HPDE6-E6E7 (cell line): ENCODE results near the gene RALGAPA2.

ENCODE experiments used
- DNase-seq: peaks from one replicate; pipeline ENCODE4 v3.0.0; 2011; ENCODE audit warnings: missing footprints; ENCODE audit errors: extremely low spot score

Gene RALGAPA2

GRCh38 chr20:20437314-20437713 is 275.1 kb downstream of the RALGAPA2 start:
- no peak for DNase-seq

- no peak for DNase-seq
Observed at GRCh38 chr20:20436689-20437088, 275.8 kb downstream of the RALGAPA2 start.

GRCh38 chr20:20435453-20435852 is 277.0 kb downstream of the RALGAPA2 start:
- no peak for DNase-seq

- DNase-seq: no peak
Observed at GRCh38 chr20:20432618-20433286, 279.7 kb downstream of the RALGAPA2 start.

- no peak for DNase-seq
Observed at GRCh38 chr20:20430066-20430465, 282.4 kb downstream of the RALGAPA2 start.

- DNase-seq: no peak
Observed at GRCh38 chr20:20428067-20428466, 284.4 kb downstream of the RALGAPA2 start.

GRCh38 chr20:20427227-20427864 is 285.1 kb downstream of the RALGAPA2 start:
- no peak for DNase-seq

GRCh38 chr20:20426655-20426907 is 285.9 kb downstream of the RALGAPA2 start:
- no peak for DNase-seq

- no peak for DNase-seq
Observed at GRCh38 chr20:20425823-20426654, 286.4 kb downstream of the RALGAPA2 start.

- DNase-seq: no peak
Observed at GRCh38 chr20:20423117-20423516, 289.3 kb downstream of the RALGAPA2 start.

GRCh38 chr20:20417876-20418676 is 294.4 kb downstream of the RALGAPA2 start:
- DNase-seq: no peak

GRCh38 chr20:20415321-20415720 is 297.1 kb downstream of the RALGAPA2 start:
- DNase-seq: no peak

GRCh38 chr20:20414640-20415220 is 297.7 kb downstream of the RALGAPA2 start:
- DNase-seq: no peak

GRCh38 chr20:20413810-20414281 is 298.6 kb downstream of the RALGAPA2 start:
- DNase-seq: no peak

GRCh38 chr20:20412750-20413149 is 299.7 kb downstream of the RALGAPA2 start:
- DNase-seq: no peak

- no peak for DNase-seq
Observed at GRCh38 chr20:20411836-20412235, 300.6 kb downstream of the RALGAPA2 start.

- DNase-seq: no peak
Observed at GRCh38 chr20:20411402-20411801, 301.0 kb downstream of the RALGAPA2 start.

- no peak for DNase-seq
Observed at GRCh38 chr20:20410678-20411077, 301.8 kb downstream of the RALGAPA2 start.

- DNase-seq: no peak
Observed at GRCh38 chr20:20409331-20409730, 303.1 kb downstream of the RALGAPA2 start.

GRCh38 chr20:20407891-20408805 is 304.3 kb downstream of the RALGAPA2 start:
- no peak for DNase-seq

- DNase-seq: no peak
Observed at GRCh38 chr20:20406306-20406705, 306.1 kb downstream of the RALGAPA2 start.
